ENCODE measurements around the gene ASPHD2.

- TF ChIP-seq CTCF (IDR thresholded peaks at IDR 0.05): no peak
- no peak for TF ChIP-seq POLR2A (IDR thresholded peaks at IDR 0.05)
Measured at GRCh38 chr22:26389125-26389524, 39.9 kb upstream of the ASPHD2 start.

Data from lower leg skin (tissue), 3 donors.